Hepatocyte (in vitro differentiated cells): ENCODE data around the gene TMPRSS9. TPM values are rescaled to one million over a fixed set of nuclear protein-coding genes. Genes with fewer than 3 reads are reported as not detected.
"Not testable (repeated sequence)": the region's sequence is repeated elsewhere in the genome, so short reads cannot be mapped to it uniquely, and the experiment has no call there.

Experiments used
- DNase-seq: peaks from one replicate; pipeline ENCODE4 v3.0.0-alpha.2; 2016; ENCODE audit warnings: low spot score
- H2AFZ ChIP-seq: fragments of 200-600 bp; sonication (generic); 2 replicates; pipeline ENCODE4 v1.6.0; 2016; ENCODE audit warnings: antibody characterized with exemption, mild to moderate bottlenecking
- H3K27ac ChIP-seq: fragments of 200-600 bp; sonication (generic); 2 replicates; pipeline ENCODE4 v1.5.1; 2016; ENCODE audit warnings: mild to moderate bottlenecking
- H3K27me3 ChIP-seq: fragments of 200-600 bp; sonication (generic); 2 replicates; pipeline ENCODE4 v1.6.1; 2016
- H3K36me3 ChIP-seq: fragments of 200-600 bp; sonication (generic); replicated peaks from 2 replicates; pipeline ENCODE4 v1.5.1; 2016; ENCODE audit warnings: low read depth; ENCODE audit not compliant: insufficient read depth
- H3K4me1 ChIP-seq: fragments of 200-600 bp; sonication (generic); 2 replicates; pipeline ENCODE4 v1.5.1; 2016; ENCODE audit warnings: mild to moderate bottlenecking, moderate library complexity; ENCODE audit not compliant: insufficient read depth
- H3K4me2 ChIP-seq: fragments of 200-600 bp; sonication (generic); 2 replicates; pipeline ENCODE4 v1.6.0; 2016
- H3K4me3 ChIP-seq: fragments of 200-600 bp; sonication (generic); 2 replicates; pipeline ENCODE4 v1.5.1; 2016; ENCODE audit warnings: mild to moderate bottlenecking
- H3K79me2 ChIP-seq: fragments of 200-600 bp; sonication (generic); 2 replicates; pipeline ENCODE4 v1.6.0; 2017; ENCODE audit warnings: mild to moderate bottlenecking
- H3K9me2 ChIP-seq: fragments of 200-600 bp; sonication (generic); replicated peaks from 2 replicates; pipeline ENCODE4 v1.6.0; 2017; ENCODE audit warnings: mild to moderate bottlenecking; ENCODE audit not compliant: insufficient read depth
- H3K9me3 ChIP-seq: fragments of 200-600 bp; sonication (generic); 2 replicates; pipeline ENCODE4 v1.5.1; 2016; ENCODE audit warnings: low read depth, mild to moderate bottlenecking
- H4K20me1 ChIP-seq: fragments of 200-600 bp; sonication (generic); 2 replicates; pipeline ENCODE4 v1.6.0; 2016; ENCODE audit warnings: mild to moderate bottlenecking; ENCODE audit not compliant: insufficient read depth, poor library complexity, severe bottlenecking
- CTCF ChIP-seq: fragments of 200-600 bp; sonication (generic); IDR thresholded peaks from 2 replicates; pipeline ENCODE4 v1.5.1; 2016; ENCODE audit warnings: antibody characterized with exemption, mild to moderate bottlenecking; ENCODE audit not compliant: poor library complexity
- EZH2 ChIP-seq: fragments of 200-600 bp; sonication (generic); IDR thresholded peaks from 2 replicates; pipeline ENCODE4 v1.6.1; 2016; ENCODE audit warnings: antibody characterized with exemption, mild to moderate bottlenecking, borderline replicate concordance
- EZH2phosphoT487 ChIP-seq: fragments of 200-600 bp; sonication (generic); IDR thresholded peaks from one replicate; pipeline ENCODE4 v1.6.1; 2018; ENCODE audit warnings: antibody characterized with exemption, mild to moderate bottlenecking, low read depth, moderate library complexity; ENCODE audit not compliant: unreplicated experiment, severe bottlenecking
- WGBS: methylation state at CpG from one replicate; pipeline ENCODE4 v1.1.6; 2016; ENCODE audit warnings: low lambda C conversion rate; ENCODE audit errors: missing lambda C conversion rate; 5-methylcytosine and 5-hydroxymethylcytosine counted together
- polyA plus RNA-seq: library from polyadenylated mRNA; unstranded; fragments of >200 nt; fragmentation: Nextera tagmentation; extraction: Ambion mirVana; gene quantifications from 2 replicates; pipeline ENCODE4 v1.2.1, GENCODE V29; 2016
- total RNA-seq: library from RNA; depleted of rRNA; stranded (reverse); fragments of >200 nt; gene quantifications from 2 replicates; pipeline ENCODE4 v1.2.3, GENCODE V29; 2014

The TMPRSS9 gene
- total and polyA plus RNA-seq, 2 experiments from 2014 or later = 0.23 TPM; not detected in 1

DNA sequence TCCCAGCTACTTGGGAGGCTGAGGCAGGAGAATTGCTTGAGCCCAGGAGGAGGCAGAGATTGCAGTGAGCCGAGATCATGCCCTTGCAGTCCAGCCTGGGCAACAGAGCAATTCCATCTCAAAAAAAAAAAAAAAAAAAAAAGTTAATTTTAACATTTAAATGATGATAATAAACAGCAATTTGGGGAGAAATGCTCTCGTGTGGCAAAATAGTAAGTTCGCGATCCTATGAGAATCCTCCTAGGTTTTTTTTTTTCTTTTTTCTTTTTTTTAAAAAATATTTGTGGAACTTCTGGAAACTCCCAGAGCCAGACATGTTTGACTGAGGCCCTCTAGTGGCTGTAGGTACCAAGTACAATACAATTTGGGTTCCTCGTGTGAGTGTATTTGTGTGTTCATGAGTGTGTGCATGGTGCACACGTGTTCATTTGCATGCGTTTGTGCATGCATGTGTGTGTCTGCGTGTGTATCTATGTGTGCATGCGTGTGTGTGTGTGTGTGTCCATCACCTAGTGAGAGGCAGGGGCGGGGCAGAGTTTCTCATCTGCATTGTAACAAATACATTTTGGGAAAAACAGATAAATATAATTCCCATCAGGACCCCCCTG lies 31.2 kb downstream of the TMPRSS9 start:
- peak overlapping the region; percentile 12 for H3K4me2 ChIP-seq
- H3K9me3 ChIP-seq = no peaks in the 10 kb centered on the region
- H3K27ac ChIP-seq = no peak overlapping the region
- H3K4me3 ChIP-seq = no peak overlapping the region
- H3K9me2 ChIP-seq = no peaks in the 10 kb centered on the region
- no peaks in the 10 kb centered on the region for H4K20me1 ChIP-seq
- no peaks in the 10 kb centered on the region for H3K36me3 ChIP-seq
- H3K27me3 ChIP-seq = no peaks in the 10 kb centered on the region
- WGBS = 10% methylated on average over 10 of the region's 10 CpGs
- no peak overlapping the region for H2AFZ ChIP-seq
- H3K4me1 ChIP-seq = no peaks in the 10 kb centered on the region
- H3K79me2 ChIP-seq = no peaks in the 10 kb centered on the region
- DNase-seq = peak; percentile 81
- TF ChIP-seq CTCF (peak; percentile 87), EZH2phosphoT487 (no peak), EZH2 (no peak)

DNA sequence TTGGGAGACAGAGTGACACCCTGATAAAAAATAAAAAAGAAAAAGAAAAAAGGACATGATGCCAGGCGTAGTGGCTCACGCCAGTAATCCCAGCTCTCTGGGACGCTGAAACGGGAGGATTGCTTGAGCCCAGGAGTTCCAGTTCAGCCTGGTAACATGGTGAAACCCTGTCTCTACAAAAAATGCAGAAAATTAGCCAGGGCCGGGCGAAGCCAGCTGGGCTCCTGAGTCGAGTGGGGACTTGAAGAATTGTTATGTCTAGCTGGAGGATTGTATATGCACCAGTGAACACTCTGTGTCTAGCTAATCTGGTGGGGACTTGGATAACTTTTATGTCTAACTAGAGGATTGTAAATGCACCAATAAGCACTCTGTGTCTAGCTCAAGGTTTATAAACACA lies 32.3 kb downstream of the TMPRSS9 start:
- Histone ChIP-seq H3K79me2 (no peaks in the 10 kb centered on the region), H2AFZ (no peak overlapping the region), H3K9me3 (no peaks in the 10 kb centered on the region), H3K27ac (no peak overlapping the region), H3K9me2 (no peaks in the 10 kb centered on the region), H3K4me2 (no peak overlapping the region), H4K20me1 (no peaks in the 10 kb centered on the region), H3K36me3 (no peaks in the 10 kb centered on the region), H3K4me3 (no peak overlapping the region), H3K4me1 (no peaks in the 10 kb centered on the region), H3K27me3 (no peaks in the 10 kb centered on the region)
- no peak for DNase-seq
- 76% methylated on average over 7 of the region's 7 CpGs for WGBS
- TF ChIP-seq EZH2phosphoT487 = no peak
- no peak for TF ChIP-seq EZH2
- TF ChIP-seq CTCF = no peak

GRCh38 chr19:2392899-2393298 lies 32.8 kb downstream of the TMPRSS9 start:
- H3K27me3 ChIP-seq, H3K79me2 ChIP-seq, H3K9me3 ChIP-seq, H3K4me3 ChIP-seq, H4K20me1 ChIP-seq, H3K36me3 ChIP-seq, DNase-seq, H3K9me2 ChIP-seq, H2AFZ ChIP-seq, H3K4me2 ChIP-seq, H3K27ac ChIP-seq, H3K4me1 ChIP-seq: not testable (repeated sequence)
- 85% methylated on average over 8 of the region's 8 CpGs for WGBS

DNA sequence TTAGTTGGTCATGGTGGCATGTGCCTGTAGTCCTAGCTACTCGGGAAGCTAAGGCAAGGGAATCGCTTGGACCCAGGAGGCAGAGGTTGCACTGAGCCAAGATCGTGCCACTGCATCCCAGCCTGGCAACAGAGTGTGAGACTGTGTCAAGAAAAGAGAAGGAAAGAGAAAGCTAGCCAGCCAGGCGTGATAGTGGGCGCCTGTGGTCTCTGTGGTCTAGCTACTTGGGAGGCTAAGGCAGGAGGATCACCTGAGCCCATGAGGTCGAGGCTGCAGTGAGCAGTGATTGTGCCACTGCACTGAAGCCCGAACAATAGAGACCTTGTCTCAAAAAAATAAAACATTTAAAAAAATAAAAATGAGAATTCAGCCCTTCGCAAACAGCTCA lies 34.0 kb downstream of the TMPRSS9 start:
- H3K27ac ChIP-seq = no peak overlapping the region
- no peak overlapping the region for H3K4me2 ChIP-seq
- H3K4me3 ChIP-seq = no peak overlapping the region
- no peaks in the 10 kb centered on the region for H3K9me2 ChIP-seq
- H2AFZ ChIP-seq = no peak overlapping the region
- no peaks in the 10 kb centered on the region for H4K20me1 ChIP-seq
- 89% methylated on average over 8 of the region's 8 CpGs for WGBS
- no peaks in the 10 kb centered on the region for H3K27me3 ChIP-seq
- TF ChIP-seq EZH2phosphoT487 = no peak
- no peak for TF ChIP-seq CTCF
- no peak for TF ChIP-seq EZH2
- no peaks in the 10 kb centered on the region for H3K36me3 ChIP-seq
- no peak for DNase-seq
- H3K4me1 ChIP-seq = no peaks in the 10 kb centered on the region
- no peaks in the 10 kb centered on the region for H3K9me3 ChIP-seq
- no peaks in the 10 kb centered on the region for H3K79me2 ChIP-seq
